Measurements from ENCODE around the gene NRP2.

DNA sequence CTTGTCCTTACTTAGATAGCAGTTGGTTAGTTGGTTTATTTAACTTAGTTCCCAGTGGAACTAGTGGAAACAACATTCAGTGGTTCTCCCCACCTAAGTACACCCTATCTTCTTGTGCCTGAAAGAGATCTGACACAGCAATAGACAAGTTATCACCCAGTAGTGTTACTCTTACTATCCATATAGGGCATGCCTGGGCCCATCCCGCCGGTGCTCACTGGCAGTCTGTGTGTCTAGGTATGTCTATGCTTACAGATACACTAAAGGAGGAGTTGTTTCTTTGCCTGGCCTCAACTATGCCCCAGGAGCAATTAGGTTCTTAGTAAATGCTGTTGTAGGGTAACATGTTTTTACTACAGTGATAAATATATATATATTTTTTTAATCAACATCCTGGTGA lies 12.0 kb upstream of the NRP2 start:
- TF ChIP-seq POLR2A (IDR thresholded peaks at IDR 0.05) (no peak), EP300 (IDR thresholded peaks at IDR 0.05) (no peak)
- TF ChIP-seq, protein P1, sequence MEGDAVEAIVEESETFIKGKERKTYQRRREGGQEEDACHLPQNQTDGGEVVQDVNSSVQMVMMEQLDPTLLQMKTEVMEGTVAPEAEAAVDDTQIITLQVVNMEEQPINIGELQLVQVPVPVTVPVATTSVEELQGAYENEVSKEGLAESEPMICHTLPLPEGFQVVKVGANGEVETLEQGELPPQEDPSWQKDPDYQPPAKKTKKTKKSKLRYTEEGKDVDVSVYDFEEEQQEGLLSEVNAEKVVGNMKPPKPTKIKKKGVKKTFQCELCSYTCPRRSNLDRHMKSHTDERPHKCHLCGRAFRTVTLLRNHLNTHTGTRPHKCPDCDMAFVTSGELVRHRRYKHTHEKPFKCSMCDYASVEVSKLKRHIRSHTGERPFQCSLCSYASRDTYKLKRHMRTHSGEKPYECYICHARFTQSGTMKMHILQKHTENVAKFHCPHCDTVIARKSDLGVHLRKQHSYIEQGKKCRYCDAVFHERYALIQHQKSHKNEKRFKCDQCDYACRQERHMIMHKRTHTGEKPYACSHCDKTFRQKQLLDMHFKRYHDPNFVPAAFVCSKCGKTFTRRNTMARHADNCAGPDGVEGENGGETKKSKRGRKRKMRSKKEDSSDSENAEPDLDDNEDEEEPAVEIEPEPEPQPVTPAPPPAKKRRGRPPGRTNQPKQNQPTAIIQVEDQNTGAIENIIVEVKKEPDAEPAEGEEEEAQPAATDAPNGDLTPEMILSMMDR (IDR thresholded peaks at IDR 0.05): no peak
